SU-DHL-6 (cell line): ENCODE data around the gene TTC3.

Experiments
- H2AFZ ChIP-seq: fragments of 200-600 bp; sonication (generic); 2 replicates; pipeline ENCODE4 v1.6.1; 2014; ENCODE audit warnings: low read depth, mild to moderate bottlenecking, moderate library complexity, mixed read lengths, antibody characterized with exemption, low read length; ENCODE audit not compliant: severe bottlenecking
- H3F3A ChIP-seq: fragments of 200-600 bp; shearing (Covaris generic); 2 replicates; pipeline ENCODE4 v1.6.0; 2016; ENCODE audit warnings: antibody characterized with exemption, mild to moderate bottlenecking; ENCODE audit not compliant: insufficient read depth
- H3K27ac ChIP-seq: fragments of 200-600 bp; sonication (generic); 2 replicates; pipeline ENCODE4 v1.5.1; 2016; ENCODE audit warnings: low read depth, mild to moderate bottlenecking, low read length, moderate library complexity, mixed read lengths
- H3K27me3 ChIP-seq: fragments of 200-600 bp; sonication (generic), shearing (Covaris generic); 2 replicates; pipeline ENCODE4 v1.6.0; 2014; ENCODE audit warnings: mild to moderate bottlenecking, low read length
- H3K36me3 ChIP-seq: fragments of 200-600 bp; sonication (generic); 2 replicates; pipeline ENCODE4 v1.6.1; 2014; ENCODE audit warnings: mild to moderate bottlenecking, low read length, mixed read lengths
- H3K4me2 ChIP-seq: fragments of 300-600, 200-600 bp; shearing (Covaris generic), sonication (generic); 2 replicates; pipeline ENCODE4 v1.6.0; 2014; ENCODE audit warnings: low read length, low read depth, mild to moderate bottlenecking; ENCODE audit not compliant: poor library complexity, severe bottlenecking
- H3K4me3 ChIP-seq: fragments of 200-600 bp; sonication (generic); 2 replicates; pipeline ENCODE4 v1.5.1; 2014; ENCODE audit warnings: antibody characterized with exemption, low read length, mild to moderate bottlenecking, mixed read lengths; ENCODE audit not compliant: insufficient read depth, poor library complexity, severe bottlenecking
- H3K79me2 ChIP-seq: fragments of 200-600 bp; sonication (generic); 2 replicates; pipeline ENCODE4 v1.6.1; 2014; ENCODE audit warnings: mild to moderate bottlenecking, low read length, moderate library complexity; ENCODE audit not compliant: insufficient read depth
- H3K9ac ChIP-seq: fragments of 200-600 bp; sonication (generic); 2 replicates; pipeline ENCODE4 v1.7.0; 2014; ENCODE audit warnings: mild to moderate bottlenecking, low read length
- H3K9me2 ChIP-seq: fragments of 200-600 bp; sonication (generic); replicated peaks from 2 replicates; pipeline ENCODE4 v1.6.1; 2014; ENCODE audit warnings: low read length; ENCODE audit not compliant: insufficient read depth
- H3K9me3 ChIP-seq: fragments of 200-600 bp; sonication (generic); 2 replicates; pipeline ENCODE4 v1.6.1; 2014; ENCODE audit warnings: low read length, mixed read lengths; ENCODE audit not compliant: insufficient read depth
- H4K20me1 ChIP-seq: fragments of 200-600 bp; sonication (generic); 2 replicates; pipeline ENCODE4 v1.6.1; 2014; ENCODE audit warnings: low read depth, mild to moderate bottlenecking, antibody characterized with exemption, low read length, moderate library complexity, mixed read lengths
- EZH2phosphoT487 ChIP-seq: fragments of 200-600 bp; sonication (generic), shearing (Covaris generic); conservative IDR thresholded peaks from 2 replicates; pipeline ENCODE4 v1.6.1; 2018; ENCODE audit warnings: mild to moderate bottlenecking, antibody characterized with exemption, low read length, moderate library complexity, mixed read lengths
- TF ChIP-seq, protein P1 (sequence below): fragments of 200-600 bp; sonication (generic); IDR thresholded peaks from one replicate; pipeline ENCODE4 v1.5.1; 2017; ENCODE audit warnings: antibody characterized with exemption, mild to moderate bottlenecking, low read length, moderate library complexity; ENCODE audit not compliant: insufficient read depth, poor library complexity, severe bottlenecking

TTC3 gene

DNA sequence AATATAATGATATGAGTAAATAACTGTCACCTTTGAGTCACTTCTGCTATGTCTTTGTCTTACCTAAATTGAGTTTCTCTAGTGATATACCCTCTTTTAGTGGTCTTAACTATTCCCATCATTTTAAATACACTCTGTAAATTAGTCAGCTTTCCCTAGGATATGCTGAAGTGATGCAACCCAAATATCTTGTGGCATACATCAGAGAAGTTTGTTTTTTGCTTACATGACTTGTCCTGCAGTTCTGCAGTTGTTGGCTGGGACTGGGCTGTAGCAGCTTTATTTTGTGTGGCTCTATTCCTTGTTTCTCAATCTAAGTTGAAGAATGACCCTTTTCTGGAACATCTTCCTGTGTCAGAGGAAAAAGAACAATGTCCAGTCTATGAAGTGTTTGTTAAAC is 76.4 kb downstream of the TTC3 start:
- H3K36me3 ChIP-seq, result peaks cover 22% of the 10 kb centered on the region

DNA sequence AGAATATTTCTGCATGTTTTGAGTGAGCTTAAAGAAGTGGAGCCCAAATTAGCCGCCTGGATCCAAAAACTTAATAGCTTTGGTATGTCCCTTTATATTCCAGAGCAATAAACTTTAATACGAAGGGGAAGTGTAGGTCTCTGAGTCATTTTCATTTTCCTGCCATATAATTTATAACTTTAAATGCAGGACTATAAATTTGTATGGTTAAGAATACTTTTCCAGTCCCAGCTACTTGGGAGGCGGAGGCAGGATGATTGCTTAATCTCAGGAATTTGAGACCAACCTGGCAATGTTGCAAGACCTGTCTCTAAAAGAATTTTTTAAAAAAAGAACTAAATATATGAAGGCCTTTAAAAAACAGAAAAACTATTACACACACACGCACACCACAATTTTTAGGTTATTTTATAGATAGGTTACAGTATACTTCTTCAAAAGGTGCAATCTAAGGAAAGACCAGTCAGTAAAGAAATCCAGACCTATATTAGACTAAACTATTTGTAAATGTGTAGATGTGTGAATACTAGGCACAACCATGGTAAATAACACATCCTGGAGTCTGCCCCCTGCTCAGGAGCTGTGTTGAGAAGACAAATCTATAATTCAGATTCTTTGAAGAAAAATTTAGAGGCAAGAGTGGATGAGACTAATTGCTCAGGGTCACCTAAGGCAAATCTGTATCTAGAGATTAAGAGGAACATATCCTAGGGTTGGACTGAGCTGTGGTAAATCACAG is 80.3 kb downstream of the TTC3 start:
- no peaks in the 10 kb centered on the region for H3K9me2 ChIP-seq
- H3K79me2 ChIP-seq, result no peaks in the 10 kb centered on the region
- H3K4me3 ChIP-seq, result no peak overlapping the region
- H2AFZ ChIP-seq, result no peak overlapping the region
- H3F3A ChIP-seq, result 0 out of 2 replicates have a peak, but pooled peaks cover 4% of the 10 kb centered on the region
- no peaks in the 10 kb centered on the region for H3K27me3 ChIP-seq
- TF ChIP-seq EZH2phosphoT487, result no peak
- TF ChIP-seq, protein P1, sequence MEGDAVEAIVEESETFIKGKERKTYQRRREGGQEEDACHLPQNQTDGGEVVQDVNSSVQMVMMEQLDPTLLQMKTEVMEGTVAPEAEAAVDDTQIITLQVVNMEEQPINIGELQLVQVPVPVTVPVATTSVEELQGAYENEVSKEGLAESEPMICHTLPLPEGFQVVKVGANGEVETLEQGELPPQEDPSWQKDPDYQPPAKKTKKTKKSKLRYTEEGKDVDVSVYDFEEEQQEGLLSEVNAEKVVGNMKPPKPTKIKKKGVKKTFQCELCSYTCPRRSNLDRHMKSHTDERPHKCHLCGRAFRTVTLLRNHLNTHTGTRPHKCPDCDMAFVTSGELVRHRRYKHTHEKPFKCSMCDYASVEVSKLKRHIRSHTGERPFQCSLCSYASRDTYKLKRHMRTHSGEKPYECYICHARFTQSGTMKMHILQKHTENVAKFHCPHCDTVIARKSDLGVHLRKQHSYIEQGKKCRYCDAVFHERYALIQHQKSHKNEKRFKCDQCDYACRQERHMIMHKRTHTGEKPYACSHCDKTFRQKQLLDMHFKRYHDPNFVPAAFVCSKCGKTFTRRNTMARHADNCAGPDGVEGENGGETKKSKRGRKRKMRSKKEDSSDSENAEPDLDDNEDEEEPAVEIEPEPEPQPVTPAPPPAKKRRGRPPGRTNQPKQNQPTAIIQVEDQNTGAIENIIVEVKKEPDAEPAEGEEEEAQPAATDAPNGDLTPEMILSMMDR, result no peak
- H3K4me2 ChIP-seq, result no peak overlapping the region
- no peak overlapping the region for H3K27ac ChIP-seq
- no peak overlapping the region for H3K9ac ChIP-seq
- no peaks in the 10 kb centered on the region for H4K20me1 ChIP-seq
- H3K36me3 ChIP-seq, result peaks cover 21% of the 10 kb centered on the region
- H3K9me3 ChIP-seq, result no peaks in the 10 kb centered on the region

More for the DNA sequence above, 76.4 kb downstream of the TTC3 start:
- H3K79me2 ChIP-seq, result no peaks in the 10 kb centered on the region
- H3K4me2 ChIP-seq, result no peak overlapping the region
- H3K27me3 ChIP-seq, result no peaks in the 10 kb centered on the region
- H3K9me3 ChIP-seq, result no peaks in the 10 kb centered on the region
- H3K9ac ChIP-seq, result no peak overlapping the region
- H4K20me1 ChIP-seq, result no peaks in the 10 kb centered on the region
- H2AFZ ChIP-seq, result no peak overlapping the region
- no peak for TF ChIP-seq EZH2phosphoT487
- TF ChIP-seq, protein P1, result no peak
- H3F3A ChIP-seq, result 0 out of 2 replicates have a peak, but pooled peaks cover 4% of the 10 kb centered on the region
- no peak overlapping the region for H3K4me3 ChIP-seq
- no peaks in the 10 kb centered on the region for H3K9me2 ChIP-seq
- no peak overlapping the region for H3K27ac ChIP-seq

DNA sequence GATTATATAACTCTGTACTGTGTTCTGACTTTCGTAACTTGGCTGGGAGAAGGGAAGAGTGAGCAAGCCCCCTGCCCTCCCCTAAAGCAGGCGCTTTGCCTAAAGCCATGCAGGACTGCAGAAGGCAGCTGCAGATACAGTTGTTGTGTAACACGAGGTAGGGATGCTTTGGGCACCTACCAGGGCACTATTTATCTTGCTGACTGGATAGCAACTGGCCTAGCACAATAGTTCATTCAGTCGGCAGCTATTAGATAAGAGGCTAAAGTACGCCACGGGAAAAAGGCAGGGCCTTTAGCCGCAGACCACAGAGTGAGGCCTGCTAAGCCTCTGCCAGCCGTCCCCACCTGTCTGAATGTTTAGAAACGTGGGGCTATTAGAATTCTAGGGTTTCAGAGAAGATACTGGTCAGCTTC is 80.9 kb downstream of the TTC3 start:
- Histone ChIP-seq H3K27me3 (no peaks in the 10 kb centered on the region), H3K4me2 (no peak overlapping the region), H3K36me3 (peaks cover 19% of the 10 kb centered on the region), H3K4me3 (no peak overlapping the region), H3F3A (0 out of 2 replicates have a peak, but pooled peaks cover 4% of the 10 kb centered on the region), H3K79me2 (no peaks in the 10 kb centered on the region), H3K27ac (no peak overlapping the region), H3K9me3 (no peaks in the 10 kb centered on the region), H3K9me2 (no peaks in the 10 kb centered on the region), H2AFZ (no peak overlapping the region), H4K20me1 (no peaks in the 10 kb centered on the region), H3K9ac (no peak overlapping the region)
- TF ChIP-seq, protein P1, result no peak
- no peak for TF ChIP-seq EZH2phosphoT487
